Loucy (cell line): Measurements from ENCODE around the gene THRAP3.

Source experiments
- EZH2phosphoT487 ChIP-seq: fragments of 200-600 bp; IDR thresholded peaks from 2 replicates; pipeline ENCODE4 v1.6.1; 2018; ENCODE audit warnings: antibody characterized with exemption, mild to moderate bottlenecking, moderate library complexity, borderline replicate concordance
- TF ChIP-seq, protein P1 (sequence below): fragments of 200-600 bp; sonication (generic); conservative IDR thresholded peaks from 2 replicates; pipeline ENCODE4 v1.5.1; 2014; ENCODE audit warnings: mild to moderate bottlenecking, antibody characterized with exemption, low read length

GRCh38 chr1:36285443-36286101, 61.3 kb downstream of the THRAP3 start:
- TF ChIP-seq, protein P1, sequence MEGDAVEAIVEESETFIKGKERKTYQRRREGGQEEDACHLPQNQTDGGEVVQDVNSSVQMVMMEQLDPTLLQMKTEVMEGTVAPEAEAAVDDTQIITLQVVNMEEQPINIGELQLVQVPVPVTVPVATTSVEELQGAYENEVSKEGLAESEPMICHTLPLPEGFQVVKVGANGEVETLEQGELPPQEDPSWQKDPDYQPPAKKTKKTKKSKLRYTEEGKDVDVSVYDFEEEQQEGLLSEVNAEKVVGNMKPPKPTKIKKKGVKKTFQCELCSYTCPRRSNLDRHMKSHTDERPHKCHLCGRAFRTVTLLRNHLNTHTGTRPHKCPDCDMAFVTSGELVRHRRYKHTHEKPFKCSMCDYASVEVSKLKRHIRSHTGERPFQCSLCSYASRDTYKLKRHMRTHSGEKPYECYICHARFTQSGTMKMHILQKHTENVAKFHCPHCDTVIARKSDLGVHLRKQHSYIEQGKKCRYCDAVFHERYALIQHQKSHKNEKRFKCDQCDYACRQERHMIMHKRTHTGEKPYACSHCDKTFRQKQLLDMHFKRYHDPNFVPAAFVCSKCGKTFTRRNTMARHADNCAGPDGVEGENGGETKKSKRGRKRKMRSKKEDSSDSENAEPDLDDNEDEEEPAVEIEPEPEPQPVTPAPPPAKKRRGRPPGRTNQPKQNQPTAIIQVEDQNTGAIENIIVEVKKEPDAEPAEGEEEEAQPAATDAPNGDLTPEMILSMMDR: peak; percentile 78
- TF ChIP-seq EZH2phosphoT487: no peak
